Stimulated activated CD4-positive, alpha-beta T cell treated with anti-CD3 and anti-CD28 coated beads, Interleukin-1b, Interleukin-23, amount 100 ng/mL, for 24 hours (primary cell): ENCODE measurements around the gene DMTF1.
A peak's percentile ranks its signal among the peaks of the same experiment; 100 is the strongest.

Experiments used
- DNase-seq, 4 experiments: peaks; one replicate each; pipeline ENCODE4 v3.0.0-alpha.2; 2020; ENCODE audit warnings: low read depth in 4 of 4, low spot score in 1 of 4

DMTF1 gene

DNA sequence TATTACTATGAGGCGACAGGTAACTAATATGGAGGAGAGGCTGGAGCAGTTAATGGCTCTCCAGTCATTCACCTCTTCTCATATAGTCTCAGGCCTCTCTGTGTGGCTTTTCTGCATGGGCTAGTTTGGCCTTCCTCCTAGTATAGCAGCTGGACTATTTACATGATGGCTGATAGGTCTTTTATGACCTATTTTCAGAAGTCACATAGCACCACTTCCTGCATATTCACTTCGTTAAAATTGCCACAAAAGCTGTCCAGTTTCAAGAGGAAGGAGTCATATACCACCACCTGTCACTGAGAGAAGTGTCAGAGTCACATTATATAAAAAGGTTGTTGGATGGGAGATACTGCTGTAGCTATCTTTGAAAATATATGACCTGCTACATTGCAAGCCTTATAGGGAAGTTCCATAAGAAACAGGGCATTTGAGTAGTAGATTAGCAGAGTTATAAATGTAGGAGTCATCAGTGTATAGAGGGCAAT is 8.0 kb upstream of the DMTF1 start:
- DNase-seq: no peak

DNA sequence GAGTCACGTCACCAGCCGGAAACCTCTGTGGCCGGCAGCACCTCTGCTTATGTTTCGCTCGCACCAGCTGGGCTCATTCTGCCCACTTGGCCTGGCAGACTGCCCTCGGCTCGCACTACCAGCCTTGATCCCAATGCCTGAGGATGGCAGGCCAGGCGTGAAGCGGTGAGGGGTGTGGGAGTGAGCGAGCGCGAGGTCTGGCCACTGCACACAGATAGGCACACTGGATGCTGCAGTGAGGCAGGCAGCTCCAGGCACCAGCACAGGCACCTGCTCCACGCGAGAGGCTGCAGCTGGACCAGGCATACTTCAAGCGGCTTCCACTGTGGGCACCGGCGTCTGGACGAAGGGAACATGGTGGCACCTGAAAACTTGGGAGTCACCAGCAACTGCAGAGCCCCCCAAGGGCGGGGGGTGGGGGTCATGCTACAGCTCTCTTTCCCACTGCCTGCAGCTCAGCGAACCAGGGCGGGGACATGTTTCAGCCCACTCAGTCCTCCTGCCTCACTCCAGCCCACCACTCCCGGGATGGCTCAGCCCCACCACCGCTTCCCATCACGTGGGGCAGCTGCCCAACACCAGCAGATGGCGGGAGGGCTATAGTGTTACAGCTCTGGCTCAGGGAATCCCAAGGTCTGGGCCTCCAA is 5.4 kb upstream of the DMTF1 start:
- no peak for DNase-seq

DNA sequence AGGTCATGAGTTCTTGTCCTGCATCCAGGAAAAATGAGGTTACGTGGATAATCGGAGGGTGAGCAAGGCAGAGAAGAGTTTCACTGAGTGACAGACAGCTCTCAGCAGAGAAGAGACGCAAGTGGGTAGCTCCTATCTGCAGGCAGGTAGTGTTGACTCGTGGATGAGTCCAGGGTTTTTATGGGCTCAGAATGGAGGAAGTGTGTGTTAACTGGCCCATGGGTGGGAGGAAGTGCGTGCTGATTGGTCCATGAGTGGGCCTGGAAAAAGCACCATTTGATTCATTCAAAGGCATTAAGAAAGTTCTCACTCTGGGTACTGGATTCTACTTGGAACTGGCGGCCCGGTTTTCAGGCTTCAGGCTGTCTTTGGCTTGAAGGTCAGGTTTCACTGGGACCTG is 4.8 kb upstream of the DMTF1 start:
- DNase-seq: no peak

DNA sequence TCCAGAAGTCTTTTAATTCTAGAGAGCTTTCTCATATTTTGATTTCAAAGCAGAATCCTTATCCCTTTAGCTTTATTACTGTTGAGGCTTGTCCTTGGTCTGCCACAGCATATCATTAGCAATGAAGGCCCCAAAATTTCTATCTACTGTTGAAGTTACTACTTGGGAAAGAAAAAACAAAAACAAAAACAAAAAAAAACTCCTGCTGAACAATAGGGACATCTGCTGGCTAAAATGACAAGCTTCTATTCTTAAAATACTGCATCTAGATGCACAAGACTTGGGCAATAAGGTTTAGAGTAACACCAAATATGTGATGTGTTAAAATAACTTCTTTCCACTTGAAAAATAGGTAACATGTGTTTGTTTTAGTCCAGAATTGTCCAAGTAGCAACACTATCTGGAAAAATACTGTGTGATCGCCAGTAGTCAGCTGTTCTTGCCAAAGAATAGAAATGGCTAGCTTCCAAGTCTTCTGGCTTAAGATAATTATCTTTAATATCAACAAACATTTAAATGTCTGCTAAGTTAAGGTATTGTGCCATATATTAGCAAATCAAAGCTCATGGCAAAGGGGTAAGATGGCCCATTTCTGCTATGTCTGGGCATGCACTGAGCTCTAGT is 3.8 kb upstream of the DMTF1 start:
- no peak for DNase-seq

DNA sequence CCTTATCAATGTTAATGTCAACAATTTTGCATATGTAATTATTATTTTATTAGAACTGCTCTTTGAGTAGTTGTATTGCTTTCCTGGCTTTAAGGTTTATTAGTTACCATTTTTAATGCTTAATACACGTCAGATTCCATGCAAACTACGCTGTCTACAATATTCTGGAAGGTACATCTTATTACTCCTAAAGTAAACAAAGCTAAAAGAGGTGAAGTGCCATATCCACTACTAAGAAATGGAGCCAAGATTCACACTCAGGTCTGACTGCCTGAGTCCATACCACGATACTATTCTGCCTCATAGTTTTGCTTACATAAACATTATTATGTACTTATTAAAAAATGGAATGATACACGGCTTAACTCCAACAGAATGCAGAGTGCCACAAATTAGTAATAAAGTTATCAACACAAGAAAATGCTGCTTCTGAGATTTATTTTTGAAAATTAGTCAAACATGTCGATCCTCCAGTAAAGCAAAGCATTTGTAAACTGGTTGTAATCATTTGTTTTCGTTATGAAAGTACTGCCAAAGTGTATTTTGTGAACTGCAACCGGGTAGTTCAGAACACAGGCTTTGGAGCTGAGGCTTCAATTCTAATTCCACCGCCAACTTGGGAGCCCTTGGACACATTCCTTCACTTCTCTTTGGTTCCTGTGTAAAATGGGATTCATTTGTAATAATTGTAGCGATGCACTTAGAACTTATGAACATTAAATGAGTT is 1.1 kb upstream of the DMTF1 start:
- DNase-seq: no peak

DNA sequence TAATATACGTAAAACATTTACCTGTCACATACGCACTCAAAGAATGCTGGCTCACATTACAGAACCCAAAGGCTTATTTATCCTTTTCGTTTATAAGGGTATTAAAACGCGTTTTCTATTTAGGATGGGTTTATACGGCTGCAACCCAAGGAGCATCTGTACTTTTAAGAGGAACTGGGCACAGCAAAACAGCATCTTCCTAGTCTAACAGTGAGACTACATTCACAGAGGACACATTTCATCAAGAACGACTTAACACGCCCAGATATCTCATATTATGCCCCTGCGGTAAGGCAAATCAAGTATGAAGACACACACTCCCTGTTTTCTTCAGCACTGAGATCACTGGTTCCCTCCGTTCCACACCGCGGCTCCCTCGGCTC is 533 bp upstream of the DMTF1 start:
- no peak for DNase-seq

DNA sequence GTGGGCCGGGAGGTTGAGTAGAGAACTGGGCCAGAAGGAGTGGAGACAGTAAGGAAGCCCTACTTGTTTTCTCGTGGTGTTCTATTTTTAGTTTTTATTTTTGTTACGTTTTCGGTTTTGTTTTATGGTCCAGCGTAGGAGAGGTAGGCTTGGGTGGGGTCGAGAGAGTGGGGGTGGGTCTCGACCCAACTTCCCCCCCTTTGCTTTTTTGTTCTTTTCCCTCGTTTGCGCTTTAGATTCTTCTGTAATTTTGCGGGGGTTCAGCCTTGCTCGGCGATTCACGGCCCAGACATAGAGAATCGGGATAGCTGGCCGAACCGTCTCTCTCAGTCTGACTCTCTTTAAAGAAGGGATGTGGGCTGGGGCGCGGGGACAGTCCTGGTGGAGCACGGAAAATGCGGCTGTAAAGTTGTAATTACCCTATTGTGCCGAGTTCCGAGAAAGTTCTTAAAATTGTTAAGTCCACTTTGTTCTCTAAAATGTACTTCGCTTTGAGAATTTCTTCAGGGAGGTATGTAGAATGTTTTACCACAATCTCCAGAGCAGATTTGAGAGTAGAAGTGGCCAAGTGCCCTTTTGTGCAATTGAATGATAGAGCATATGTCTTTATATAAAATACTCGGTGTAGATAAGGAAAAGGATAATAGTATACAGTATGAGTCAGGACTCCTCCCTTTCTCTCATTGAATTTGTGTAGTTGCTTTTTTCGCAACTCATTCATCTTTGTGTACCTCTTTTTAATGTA is 816 bp downstream of the DMTF1 start:
- DNase-seq: peak in 1 of 4 experiments; percentile 21

DNA sequence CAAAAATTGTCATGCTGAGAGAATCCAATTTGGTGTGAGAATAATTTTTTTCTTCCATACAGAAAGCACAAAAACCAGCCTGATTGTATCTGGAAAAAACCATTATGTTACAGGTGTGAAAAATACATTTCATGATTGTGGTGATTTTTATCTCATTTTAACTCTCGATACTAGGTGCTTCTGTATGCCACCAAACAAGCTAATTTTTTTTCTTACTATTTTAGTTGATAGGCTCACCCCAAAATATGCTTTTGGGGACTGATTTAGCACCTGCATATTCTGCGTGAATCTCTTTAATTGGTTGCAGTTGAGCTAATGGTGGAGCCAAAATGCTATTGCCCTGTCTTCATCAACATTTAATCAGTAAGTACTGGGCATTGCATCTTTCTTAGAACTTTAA is 1.9 kb downstream of the DMTF1 start:
- DNase-seq: no peak

DNA sequence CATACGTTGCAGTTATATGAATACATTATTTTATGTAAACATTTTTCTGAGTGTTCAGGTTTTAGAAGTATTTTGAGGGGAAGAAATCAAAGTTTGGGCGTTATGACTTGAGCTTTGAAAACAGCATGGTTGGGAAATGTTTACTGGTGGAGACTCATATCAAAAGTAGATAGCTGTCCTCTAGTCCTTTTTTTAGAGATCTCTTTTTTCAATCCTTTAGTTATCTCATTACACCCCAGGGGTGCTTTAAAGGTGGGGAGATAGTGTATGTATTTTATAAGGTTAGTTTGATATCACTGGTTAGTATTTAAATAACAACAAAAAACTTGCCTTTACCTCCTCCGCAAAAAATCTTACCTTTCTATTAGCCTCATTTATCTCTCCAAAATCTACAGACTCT is 2.3 kb downstream of the DMTF1 start:
- DNase-seq: no peak

DNA sequence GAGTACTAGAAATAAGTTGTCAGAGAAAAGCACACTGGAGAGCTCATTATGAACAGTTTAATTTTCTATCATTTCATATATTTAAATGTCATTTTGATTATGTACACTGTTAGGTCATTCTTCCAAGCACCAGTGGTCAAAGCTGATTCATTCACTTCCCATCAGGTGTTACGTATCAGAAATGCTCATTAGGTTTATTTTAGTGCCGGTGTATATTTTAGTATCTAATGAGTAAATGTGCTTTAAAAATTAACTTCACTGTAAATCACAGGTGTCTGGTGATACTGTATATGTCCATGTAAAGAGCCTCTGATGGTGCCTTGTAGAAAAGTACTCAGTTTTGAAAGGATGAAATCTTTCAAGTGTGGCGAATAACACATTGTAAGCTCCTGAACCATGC is 3.5 kb downstream of the DMTF1 start:
- no peak for DNase-seq

DNA sequence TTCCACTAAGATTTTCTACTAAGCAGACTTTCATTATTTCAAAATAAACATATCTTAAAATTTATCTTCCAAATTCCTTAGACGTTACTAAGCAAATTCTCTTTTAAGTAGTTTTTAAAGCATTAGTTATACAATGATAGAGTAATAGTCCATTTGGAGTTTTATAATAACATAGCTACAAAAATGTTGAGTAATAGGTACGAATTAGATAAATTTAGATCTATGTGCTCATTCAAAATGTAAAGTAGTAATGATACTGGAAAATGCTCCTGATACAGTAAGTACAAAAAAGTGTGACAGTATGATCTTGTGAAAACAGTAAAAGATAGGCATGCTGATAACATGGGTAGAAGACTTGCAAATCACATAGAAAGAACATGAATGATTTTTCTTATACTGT is 4.5 kb downstream of the DMTF1 start:
- no peak for DNase-seq

DNA sequence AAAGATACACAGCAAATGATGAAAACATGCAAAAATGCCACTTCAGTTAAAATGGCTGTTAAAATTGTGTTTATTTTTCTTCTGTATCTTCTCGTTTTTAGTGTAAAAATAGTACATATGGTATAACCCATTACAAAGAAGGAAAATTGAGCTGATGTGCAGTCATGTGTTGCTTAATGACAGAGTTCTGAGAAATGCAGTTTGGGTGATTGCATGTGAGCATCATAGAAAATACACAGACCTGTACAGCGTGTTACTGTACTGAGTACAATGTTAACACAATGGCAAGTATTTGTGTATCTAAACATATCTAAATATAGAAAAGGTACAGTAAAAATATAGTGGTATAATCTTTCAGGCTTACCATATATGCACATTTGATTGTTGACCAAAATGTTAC is 7.3 kb downstream of the DMTF1 start:
- DNase-seq: no peak

DNA sequence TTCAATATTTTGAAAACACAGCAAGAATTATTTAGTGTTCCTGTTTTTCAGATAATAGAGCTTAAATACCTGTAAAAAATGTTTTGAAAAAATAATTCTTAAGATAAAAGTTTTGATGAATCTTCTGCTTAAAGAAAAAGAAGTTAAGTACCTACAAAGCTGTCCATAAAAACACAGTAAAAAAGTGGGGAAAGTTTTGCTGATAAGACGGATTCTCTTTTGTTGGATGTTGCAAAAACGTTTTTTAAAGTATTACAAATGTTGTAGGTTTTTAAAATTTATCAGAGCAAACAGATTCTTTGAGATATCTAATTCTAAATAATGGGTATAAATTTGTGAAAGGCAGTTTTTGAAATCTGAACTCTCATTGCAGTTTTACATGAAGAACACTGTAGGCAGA is 12.2 kb downstream of the DMTF1 start:
- no peak for DNase-seq

DNA sequence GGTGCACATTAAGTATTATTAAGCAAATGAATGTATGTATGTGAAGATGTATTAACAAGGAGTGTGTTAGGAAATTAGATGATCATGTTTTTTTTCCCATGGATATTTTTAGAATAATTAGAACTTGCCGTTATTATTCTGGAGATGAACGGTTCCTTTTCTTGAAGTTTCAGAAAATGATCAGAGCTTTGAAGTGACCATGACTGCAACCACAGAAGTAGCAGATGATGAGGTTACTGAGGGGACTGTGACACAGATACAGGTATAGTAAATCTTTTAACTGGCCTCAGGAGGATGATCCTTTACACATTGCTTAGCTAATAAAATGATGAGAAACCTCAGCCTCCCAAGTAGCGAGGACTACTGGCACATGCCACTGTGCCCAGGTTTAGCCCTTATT is 18.6 kb downstream of the DMTF1 start:
- no peak for DNase-seq

DNA sequence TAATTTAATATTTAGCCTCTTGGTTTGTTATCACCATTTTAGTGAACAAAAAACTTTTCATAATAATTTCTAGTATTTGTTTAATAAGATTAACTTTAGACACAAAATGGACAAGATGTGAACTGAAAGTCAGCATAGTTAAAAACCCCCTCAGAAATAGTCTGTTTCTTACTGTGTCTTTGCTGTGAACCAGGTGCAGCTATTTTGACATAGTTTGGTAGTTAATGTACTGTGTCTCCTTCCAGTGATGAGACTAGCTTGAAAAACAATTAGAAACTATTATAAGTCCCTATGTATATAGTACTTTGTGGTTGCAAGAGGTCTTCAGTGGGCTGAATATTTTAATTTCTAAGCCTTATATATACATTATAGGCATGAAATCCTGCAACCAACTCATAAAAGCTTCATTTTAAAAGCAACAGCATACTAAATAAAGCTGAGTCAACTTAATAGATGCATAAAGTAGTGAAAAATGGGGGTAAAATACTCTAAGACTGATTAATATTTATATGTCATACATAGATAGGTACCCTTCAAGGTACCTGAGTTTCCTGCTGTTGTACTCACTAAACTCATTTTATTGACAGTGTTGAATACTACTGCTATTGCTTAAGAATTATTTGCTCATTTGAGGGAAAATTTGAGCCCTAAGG is 19.2 kb downstream of the DMTF1 start:
- no peak for DNase-seq

DNA sequence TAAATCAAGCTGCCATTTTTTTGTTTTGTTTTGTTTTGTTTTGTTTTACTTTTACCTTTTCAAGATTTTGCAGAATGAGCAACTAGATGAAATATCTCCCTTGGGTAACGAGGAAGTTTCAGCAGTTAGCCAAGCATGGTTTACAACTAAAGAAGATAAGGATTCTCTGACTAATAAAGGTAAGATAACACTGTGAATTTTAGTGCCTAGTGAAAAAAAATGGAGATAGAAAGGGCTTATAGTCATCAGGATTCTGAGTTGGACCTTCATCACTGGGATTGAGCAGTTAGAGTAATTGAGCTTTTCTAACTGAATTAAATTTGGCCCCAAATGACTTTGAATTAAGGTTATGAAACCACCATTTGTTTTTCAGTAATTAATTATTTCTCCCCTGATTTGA is 21.2 kb downstream of the DMTF1 start:
- no peak for DNase-seq

DNA sequence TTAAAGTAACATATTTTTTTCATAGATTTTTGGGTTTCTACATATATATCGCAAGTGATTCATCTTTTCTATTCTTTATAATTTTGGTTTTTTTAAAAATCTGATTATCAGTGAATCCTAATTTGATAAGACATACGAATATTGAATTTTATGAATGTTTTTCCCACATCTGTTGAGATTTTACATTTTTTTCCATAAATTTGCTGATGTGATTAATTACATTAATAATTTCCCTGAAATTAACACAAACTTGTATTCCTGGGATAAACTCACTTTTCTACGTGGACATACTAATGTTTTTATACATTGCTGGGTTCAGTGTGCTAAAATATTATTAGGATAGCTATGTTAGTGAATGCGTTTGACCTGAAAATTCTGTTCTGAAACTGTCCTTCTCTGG is 26.1 kb downstream of the DMTF1 start:
- no peak for DNase-seq

DNA sequence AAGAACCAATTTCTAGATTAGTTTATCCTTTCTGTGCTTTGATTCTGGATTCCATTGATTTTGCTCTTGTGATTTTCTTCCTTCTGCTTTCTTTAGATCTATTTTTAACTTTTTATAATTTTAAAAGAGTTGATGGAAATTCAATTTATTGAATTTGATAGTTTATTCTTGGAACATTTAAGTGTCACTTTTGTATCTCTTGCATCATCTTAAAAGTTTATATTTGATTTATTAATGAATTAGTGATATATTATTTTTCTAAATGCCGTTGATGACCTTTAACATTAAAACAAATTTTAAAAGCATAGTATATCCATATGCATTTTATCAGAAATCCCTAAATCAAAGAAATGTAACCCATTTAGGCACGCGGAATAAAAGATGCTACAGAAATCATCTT is 26.9 kb downstream of the DMTF1 start:
- no peak for DNase-seq

DNA sequence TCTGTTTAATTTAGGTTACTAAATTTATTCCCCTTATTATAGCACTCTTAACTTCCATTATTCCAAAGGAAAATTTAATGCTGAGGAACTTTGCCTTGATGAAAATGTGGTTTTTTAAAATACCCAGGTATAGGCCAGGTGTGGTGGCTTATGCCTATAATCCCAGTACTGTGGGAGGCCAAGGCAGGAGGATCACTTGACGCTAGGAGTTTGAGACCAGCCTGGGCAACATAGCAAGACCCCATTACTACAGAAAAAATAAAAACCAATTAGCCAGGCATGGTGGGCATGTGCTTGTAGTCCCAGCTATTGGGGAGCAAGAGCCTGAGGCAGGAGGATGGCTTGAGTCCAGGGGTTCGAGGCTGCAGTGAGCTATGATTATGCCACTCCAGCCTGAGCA is 34.9 kb downstream of the DMTF1 start:
- no peak for DNase-seq

DNA sequence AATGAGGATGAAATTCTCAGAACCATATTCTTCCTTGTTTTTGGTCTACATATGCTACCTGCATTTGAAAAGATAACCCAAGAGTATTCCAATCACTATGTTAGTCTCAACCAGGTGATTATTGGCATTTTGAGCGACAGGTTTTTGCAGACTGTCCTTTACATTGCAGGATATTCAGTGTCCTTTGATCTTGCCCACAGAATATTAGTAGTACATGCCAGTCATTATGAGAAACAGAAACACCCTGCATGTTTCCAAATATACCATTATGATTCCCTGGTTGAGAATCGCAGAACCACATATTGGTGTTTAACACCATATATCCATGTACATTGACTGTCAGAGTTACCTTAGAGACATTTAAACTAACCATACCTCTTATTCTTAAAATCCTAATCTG is 36.7 kb downstream of the DMTF1 start:
- DNase-seq: no peak

DNA sequence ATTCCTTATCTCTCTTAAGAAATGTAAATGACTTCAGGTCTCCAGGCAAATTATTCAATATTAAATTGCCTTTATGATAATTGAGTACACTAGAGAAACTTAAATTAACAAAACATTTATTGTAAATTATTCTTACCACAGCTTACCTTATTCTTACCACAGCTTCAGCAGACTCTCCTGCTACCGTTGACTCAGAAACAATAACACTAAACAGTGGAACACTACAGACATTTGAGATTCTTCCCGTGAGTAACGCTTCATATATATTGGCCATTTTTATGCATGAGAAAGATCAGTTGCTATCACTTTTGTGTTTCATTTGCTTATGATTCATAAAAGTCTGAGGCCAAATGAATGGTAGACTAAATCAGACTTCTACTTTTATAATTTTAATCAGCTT is 38.5 kb downstream of the DMTF1 start:
- no peak for DNase-seq
